Mesothelial cell of epicardium (in vitro differentiated cells): ENCODE data around the gene ACADL. TPM values are rescaled to one million over a fixed set of nuclear protein-coding genes. Genes with fewer than 3 reads are reported as not detected.

ENCODE experiments used
- DNase-seq, 2 experiments: peaks; one replicate each; pipeline ENCODE4 v3.0.0; 2021; ENCODE audit warnings: low spot score in 2 of 2; ENCODE audit not compliant: unreplicated experiment in 2 of 2
- H3K27ac Mint-ChIP-seq: 2 replicates; pipeline ENCODE4 v1.8.0; 2021; ENCODE audit warnings: mixed read lengths
- H3K27me3 Mint-ChIP-seq: 2 replicates; pipeline ENCODE4 v1.8.0; 2021; ENCODE audit warnings: low read depth, mixed read lengths
- H3K36me3 Mint-ChIP-seq: 2 replicates; pipeline ENCODE4 v1.8.0; 2021; ENCODE audit warnings: mixed read lengths
- H3K4me1 Mint-ChIP-seq: 2 replicates; pipeline ENCODE4 v1.8.0; 2021; ENCODE audit warnings: mixed read lengths
- H3K4me3 Mint-ChIP-seq: 2 replicates; pipeline ENCODE4 v1.8.0; 2021; ENCODE audit warnings: mild to moderate bottlenecking, moderate library complexity, mixed read lengths
- H3K9me3 Mint-ChIP-seq: 2 replicates; pipeline ENCODE4 v1.8.0; 2021; ENCODE audit warnings: mixed read lengths
- total RNA-seq: library from RNA; stranded (reverse); gene quantifications from 3 replicates; pipeline ENCODE4 v1.2.1, GENCODE V29; 2021
- TF ChIP-seq, protein P1 (sequence below): fragments of 200-600 bp; sonication (generic); IDR thresholded peaks from one replicate; pipeline ENCODE4 v1.5.0; 2021; ENCODE audit warnings: antibody characterized with exemption; ENCODE audit not compliant: unreplicated experiment

ACADL gene
- total RNA-seq, 1 donor from 2014 or later, result 13.2 TPM

DNA sequence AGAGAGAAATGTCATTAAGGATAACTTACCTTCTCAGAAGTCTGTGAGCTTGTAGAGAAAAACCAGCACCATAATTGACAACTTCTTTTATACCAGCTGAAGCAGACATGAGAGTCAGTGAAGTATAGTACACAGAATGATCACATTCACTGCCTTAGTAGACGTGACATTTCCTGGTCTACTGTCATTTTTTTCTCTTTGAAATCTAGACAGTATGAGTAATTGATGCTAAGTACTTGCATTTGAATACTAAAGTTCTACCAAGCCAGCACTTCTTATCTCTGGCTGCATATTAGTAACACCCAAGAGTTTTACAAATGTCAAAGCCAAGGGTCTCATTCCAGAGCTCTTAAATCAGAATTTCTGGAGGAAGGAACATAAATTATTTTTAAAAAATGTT, 25.4 kb upstream of the ACADL start:
- Mint-ChIP-seq H3K9me3 (peaks cover 4% of the 10 kb centered on the region), H3K27ac (no peak overlapping the region), H3K36me3 (no peaks in the 10 kb centered on the region), H3K4me3 (no peak overlapping the region), H3K27me3 (no peaks in the 10 kb centered on the region), H3K4me1 (peaks cover 16% of the 10 kb centered on the region)
- TF ChIP-seq, protein P1, sequence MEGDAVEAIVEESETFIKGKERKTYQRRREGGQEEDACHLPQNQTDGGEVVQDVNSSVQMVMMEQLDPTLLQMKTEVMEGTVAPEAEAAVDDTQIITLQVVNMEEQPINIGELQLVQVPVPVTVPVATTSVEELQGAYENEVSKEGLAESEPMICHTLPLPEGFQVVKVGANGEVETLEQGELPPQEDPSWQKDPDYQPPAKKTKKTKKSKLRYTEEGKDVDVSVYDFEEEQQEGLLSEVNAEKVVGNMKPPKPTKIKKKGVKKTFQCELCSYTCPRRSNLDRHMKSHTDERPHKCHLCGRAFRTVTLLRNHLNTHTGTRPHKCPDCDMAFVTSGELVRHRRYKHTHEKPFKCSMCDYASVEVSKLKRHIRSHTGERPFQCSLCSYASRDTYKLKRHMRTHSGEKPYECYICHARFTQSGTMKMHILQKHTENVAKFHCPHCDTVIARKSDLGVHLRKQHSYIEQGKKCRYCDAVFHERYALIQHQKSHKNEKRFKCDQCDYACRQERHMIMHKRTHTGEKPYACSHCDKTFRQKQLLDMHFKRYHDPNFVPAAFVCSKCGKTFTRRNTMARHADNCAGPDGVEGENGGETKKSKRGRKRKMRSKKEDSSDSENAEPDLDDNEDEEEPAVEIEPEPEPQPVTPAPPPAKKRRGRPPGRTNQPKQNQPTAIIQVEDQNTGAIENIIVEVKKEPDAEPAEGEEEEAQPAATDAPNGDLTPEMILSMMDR, result no peak
- no peak for DNase-seq

DNA sequence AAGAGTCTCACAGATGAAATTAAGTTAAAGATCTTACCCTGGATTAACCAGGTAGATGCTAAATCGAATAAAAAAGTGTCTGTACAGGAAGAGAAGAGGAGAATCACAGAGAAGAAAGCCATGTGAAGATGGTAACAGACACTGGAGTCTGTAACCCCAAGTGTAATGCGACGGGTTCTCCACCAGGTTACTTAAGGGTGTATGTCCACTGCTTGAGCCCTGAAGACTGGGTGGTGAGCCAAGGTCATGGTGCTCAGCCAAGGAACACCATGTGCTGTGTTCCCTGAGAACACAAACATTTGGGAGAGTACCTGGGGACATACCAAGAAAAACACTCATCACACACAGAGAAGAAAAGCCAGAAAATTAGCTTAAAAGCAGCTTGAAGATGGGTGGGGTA, 8.2 kb upstream of the ACADL start:
- Mint-ChIP-seq H3K36me3 (no peaks in the 10 kb centered on the region), H3K27me3 (no peaks in the 10 kb centered on the region)

GRCh38 chr2:210230984-210231383, 5.7 kb upstream of the ACADL start:
- Mint-ChIP-seq H3K4me3 (no peak overlapping the region), H3K27ac (no peak overlapping the region), H3K4me1 (peaks cover 31% of the 10 kb centered on the region), H3K9me3 (no peaks in the 10 kb centered on the region), H3K27me3 (peaks cover 4% of the 10 kb centered on the region), H3K36me3 (no peaks in the 10 kb centered on the region)
- DNase-seq, result no peak
- TF ChIP-seq, protein P1, result no peak

More for the DNA sequence above, 8.2 kb upstream of the ACADL start:
- H3K4me3 Mint-ChIP-seq, result no peak overlapping the region
- no peak overlapping the region for H3K27ac Mint-ChIP-seq
- TF ChIP-seq, protein P1, result no peak
- peaks cover 4% of the 10 kb centered on the region for H3K9me3 Mint-ChIP-seq
- DNase-seq, result no peak
- peaks cover 17% of the 10 kb centered on the region for H3K4me1 Mint-ChIP-seq

GRCh38 chr2:210230518-210230917, 5.3 kb upstream of the ACADL start:
- TF ChIP-seq, protein P1, result no peak
- no peaks in the 10 kb centered on the region for H3K9me3 Mint-ChIP-seq
- H3K27me3 Mint-ChIP-seq, result peaks cover 8% of the 10 kb centered on the region
- H3K27ac Mint-ChIP-seq, result no peak overlapping the region
- H3K36me3 Mint-ChIP-seq, result no peaks in the 10 kb centered on the region
- H3K4me3 Mint-ChIP-seq, result no peak overlapping the region
- no peak for DNase-seq
- H3K4me1 Mint-ChIP-seq, result peaks cover 36% of the 10 kb centered on the region

DNA sequence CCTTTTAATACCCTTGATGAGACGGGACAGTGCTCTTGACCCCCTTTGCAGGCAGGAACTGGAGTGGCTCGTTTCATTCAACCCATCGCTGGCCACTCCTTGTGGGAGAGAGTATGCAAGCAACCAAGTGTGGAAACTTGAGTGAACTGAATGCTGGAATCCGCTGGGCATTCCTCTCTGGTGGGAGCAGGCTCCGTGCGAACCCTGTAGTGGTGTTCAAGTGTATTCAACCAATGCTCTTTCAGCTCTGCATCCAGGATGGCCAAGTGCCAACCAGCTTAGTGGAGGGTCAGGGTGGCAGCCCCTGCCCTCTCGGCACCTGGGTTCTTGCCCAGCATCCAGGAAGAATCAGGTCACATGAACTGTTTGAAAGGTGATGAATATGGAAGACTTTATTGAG, 3.3 kb upstream of the ACADL start:
- TF ChIP-seq, protein P1, result no peak
- DNase-seq, result no peak
- Mint-ChIP-seq H3K36me3 (no peaks in the 10 kb centered on the region), H3K9me3 (no peaks in the 10 kb centered on the region), H3K27ac (no peak overlapping the region), H3K4me3 (no peak overlapping the region), H3K4me1 (peaks cover 45% of the 10 kb centered on the region), H3K27me3 (peaks cover 21% of the 10 kb centered on the region)
